ENCODE measurements around the gene LPP.
A peak's percentile ranks its signal among the peaks of the same experiment; 100 is the strongest.
"Not testable (repeated sequence)": the region's sequence is repeated elsewhere in the genome, so short reads cannot be mapped to it uniquely, and the experiment has no call there.

LPP gene

GRCh38 chr3:188407158-188407880 lies 253.4 kb downstream of the LPP start:
- DNase-seq: no peak

DNA sequence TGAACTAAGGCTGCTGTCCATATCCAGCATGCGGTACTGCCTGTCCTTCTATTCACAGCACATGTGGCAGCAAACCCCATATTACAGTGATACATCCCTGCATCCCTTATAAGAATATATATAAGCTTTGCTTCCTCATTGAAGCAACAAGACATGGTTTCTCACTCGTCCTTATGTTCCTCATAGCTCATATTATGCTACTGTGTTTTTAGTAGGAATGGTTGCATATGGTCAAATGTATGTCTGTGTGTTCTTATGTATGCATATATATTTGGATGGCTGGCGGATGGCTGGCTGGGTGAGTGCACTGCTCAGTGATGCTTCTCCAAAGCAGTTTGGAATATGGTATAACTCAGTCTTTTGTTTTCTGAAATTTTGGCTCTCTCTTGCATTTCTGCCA lies 254.9 kb downstream of the LPP start:
- DNase-seq: no peak

GRCh38 chr3:188411750-188412149 lies 257.8 kb downstream of the LPP start:
- no peak for DNase-seq

GRCh38 chr3:188415196-188415595 lies 261.2 kb downstream of the LPP start:
- DNase-seq: no peak

DNA sequence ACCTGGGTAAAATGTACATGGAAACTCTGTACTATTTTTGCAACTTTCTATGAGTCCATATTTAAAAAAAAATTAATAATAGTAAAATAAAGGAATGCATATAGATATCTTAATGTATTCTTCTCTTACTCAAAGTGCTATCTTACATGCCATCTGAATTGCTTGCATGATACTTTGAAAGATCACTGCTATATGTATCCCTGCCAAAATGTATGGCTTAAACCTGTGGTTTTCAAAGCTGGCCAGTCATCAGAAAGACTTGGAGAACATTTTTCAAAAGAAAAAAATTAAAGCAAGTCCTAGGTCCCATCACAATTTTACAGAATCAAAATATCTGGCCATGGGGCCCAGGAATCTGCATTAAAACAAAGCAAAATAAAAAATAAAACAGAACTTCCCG lies 262.1 kb downstream of the LPP start:
- DNase-seq: no peak

DNA sequence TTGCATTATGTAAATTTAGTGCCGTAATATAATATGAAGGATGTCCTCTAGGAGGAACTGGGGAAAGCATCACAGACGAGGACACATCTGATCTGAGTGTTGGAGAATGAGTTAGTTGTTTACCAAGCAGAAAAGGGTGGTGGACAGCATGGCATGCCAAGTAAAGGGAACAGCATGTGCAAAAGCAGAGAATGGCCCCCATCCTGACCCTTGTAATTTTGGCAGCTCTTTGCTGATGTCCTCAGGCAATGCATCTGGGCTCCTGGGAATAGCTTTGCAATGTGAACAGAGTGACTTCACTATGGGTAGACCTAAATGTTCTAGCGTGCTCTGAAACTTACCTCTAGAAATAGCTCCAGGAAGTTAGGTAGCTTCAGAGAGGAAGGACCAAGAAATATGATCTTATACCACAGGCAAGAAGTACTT lies 263.3 kb downstream of the LPP start:
- no peak for DNase-seq

GRCh38 chr3:188417766-188418165 lies 263.8 kb downstream of the LPP start:
- no peak for DNase-seq

- no peak for DNase-seq
Measured at GRCh38 chr3:188421151-188421821, 267.3 kb downstream of the LPP start.

- DNase-seq: peak; percentile 37
Measured at GRCh38 chr3:188421836-188422540, 268.0 kb downstream of the LPP start.

- not testable (repeated sequence) for DNase-seq
Measured at GRCh38 chr3:188427981-188428380, 274.0 kb downstream of the LPP start.

GRCh38 chr3:188431040-188431439 lies 277.1 kb downstream of the LPP start:
- no peak for DNase-seq

- DNase-seq: no peak
Measured at GRCh38 chr3:188431553-188431952, 277.6 kb downstream of the LPP start.

DNA sequence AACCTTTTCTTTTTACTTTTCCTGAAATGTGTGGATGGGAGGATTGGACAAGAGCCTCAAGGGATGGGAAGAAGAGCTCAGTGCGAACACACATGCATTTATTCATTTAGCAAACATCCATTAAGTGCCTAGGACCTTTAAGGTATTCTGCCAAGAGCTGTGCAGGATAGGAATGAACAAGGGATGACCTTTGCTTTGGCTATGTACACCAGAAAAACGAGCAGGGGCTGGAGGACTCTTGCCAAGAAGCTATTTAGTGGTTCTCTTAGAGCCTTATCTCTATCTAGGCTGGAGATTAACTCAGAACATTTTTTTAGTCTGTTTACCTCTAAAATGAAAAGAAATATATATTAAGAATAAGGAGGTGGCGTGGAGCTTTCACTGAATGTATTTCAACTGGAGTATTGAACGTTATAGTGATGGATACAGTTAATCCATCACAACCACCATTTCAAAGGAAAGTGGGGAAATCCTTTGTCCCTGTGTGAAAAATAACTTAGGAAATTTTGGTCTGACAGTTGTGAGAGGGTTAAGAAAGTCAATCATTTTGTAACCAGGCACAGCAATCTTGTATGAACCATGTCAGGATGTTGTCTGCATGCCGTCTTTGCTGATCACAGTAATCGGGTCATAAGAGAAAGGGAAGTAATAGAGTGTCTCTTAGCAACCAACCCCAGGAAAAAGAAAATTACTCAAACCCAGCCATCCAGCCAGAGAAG lies 279.0 kb downstream of the LPP start:
- DNase-seq: peak; percentile 43

GRCh38 chr3:188433521-188434150 lies 279.7 kb downstream of the LPP start:
- DNase-seq: no peak

DNA sequence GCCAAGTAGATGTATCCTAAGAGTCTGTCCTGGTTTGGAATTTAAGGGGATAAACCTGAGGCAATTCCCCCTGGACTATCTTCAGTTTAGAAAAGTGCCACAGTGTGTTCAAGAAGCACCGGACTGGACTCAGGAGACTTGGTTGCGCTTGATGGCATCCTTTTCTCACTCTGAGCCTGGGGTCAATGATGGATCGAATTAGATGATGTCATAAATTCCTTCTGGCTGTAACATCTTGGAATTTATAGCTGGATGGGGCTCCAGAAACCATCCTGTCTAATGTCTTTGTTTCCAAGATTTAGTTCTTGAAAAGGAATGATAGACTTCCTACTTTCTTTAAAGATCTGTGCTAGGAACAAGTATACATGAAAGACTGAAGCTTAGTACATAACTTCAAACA lies 280.6 kb downstream of the LPP start:
- DNase-seq: no peak

GRCh38 chr3:188435266-188435665 lies 281.3 kb downstream of the LPP start:
- no peak for DNase-seq

GRCh38 chr3:188437926-188438325 lies 284.0 kb downstream of the LPP start:
- no peak for DNase-seq

DNA sequence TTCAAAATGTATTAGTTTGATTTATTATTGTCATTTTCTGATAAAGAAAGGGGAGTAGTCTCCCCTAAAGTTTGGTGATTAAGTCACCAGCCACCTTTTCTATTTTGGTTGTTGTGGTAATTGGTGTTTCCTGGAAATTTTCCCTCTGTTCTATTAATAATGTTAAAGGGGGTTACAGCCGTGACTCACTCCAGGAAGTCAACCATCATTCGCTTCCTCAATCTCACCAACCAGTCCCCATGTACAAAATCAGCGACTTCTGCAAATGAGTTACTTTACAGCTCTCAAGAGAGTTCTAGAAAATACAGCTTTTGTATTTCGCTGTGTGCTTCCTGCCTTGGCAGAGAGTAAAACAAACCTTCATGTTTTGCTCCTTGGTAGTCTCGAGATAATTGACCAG lies 285.1 kb downstream of the LPP start:
- peak; percentile 72 for DNase-seq

GRCh38 chr3:188440340-188440972 lies 286.5 kb downstream of the LPP start:
- DNase-seq: no peak

DNA sequence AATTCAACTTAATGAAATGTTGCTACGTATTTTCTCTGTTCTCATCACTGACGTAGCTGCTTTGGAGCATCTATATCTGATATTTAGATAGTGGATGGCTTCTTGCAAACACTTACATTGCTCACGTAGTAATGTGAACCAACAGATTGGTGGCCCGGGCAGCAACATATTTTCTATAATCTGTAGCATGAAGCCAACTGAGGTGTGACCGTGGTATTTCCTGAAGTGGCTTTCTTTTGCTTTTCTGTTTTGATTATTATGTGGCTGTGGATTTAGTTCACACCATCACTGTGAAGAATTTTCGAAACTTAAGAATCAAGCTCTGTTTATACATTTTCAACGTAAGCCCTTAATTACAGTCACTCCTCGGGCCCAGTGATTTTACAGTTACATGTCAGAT lies 288.5 kb downstream of the LPP start:
- DNase-seq: no peak

DNA sequence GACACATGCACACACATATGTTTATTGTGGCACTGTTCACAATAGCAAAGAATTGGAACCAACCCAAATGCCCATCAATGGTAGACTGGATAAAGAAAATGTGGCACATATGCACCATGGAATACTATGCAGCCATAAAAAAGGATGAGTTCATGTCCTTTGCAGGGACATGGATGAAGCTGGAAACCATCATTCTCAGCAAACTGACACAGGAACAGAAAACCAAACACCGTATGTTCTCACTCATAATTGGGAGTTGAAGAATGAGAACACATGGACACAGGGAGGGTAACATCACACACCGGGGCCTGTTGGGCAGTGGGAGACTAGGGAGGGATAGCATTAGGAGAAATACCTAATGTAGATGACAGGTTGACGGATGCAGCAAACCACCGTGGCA lies 291.2 kb downstream of the LPP start:
- DNase-seq: not testable (repeated sequence)

DNA sequence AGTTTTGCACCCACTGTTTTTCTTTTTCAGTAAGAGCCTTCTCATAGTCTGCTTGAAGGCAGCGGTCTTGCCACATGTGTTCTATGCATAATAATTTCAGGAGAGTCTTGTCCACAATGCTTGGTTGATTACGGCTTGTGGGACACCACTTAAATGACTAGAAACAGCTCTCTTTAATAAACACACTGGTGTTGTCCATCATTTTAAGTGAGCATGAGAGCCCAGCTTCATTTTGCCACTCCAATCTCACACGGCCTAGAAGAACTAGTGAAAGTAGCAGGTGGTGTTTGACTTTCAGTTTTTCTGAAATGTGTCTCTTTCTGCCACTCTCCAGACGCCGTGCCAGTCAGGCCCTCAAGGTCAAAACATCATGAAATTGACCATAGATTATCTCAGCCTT lies 292.1 kb downstream of the LPP start:
- DNase-seq: no peak

Data from KG1 (cell line).